Left renal cortex interstitium (tissue), 4 donors: Measurements from ENCODE around the gene CDH15. TPM values are rescaled to one million over a fixed set of nuclear protein-coding genes. Genes with fewer than 3 reads are reported as not detected.
"Not testable (repeated sequence)": the region's sequence is repeated elsewhere in the genome, so short reads cannot be mapped to it uniquely, and the experiment has no call there.

Experiments used
- DNase-seq, 4 donors: peaks; one replicate each; pipeline ENCODE4 v3.0.0-alpha.2; 2013; ENCODE audit warnings: low read depth in 4 of 4, low spot score in 2 of 4, missing footprints in 1 of 4
- polyA plus RNA-seq, 4 donors: library from polyadenylated mRNA; unstranded; fragments of 120-200 nt; gene quantifications; one replicate each; pipeline ENCODE4 v1.2.1, GENCODE V29; 2013; ENCODE audit not compliant: insufficient read length in 4 of 4

The CDH15 gene
- polyA plus RNA-seq, 4 donors, result 1.7 to 3.8 (median 2.7) TPM

- peak in 2 of 4 donors; percentile 73 to 75 for DNase-seq
Observed at GRCh38 chr16:89217388-89218191, 46.0 kb downstream of the CDH15 start, which contains the start of gene ZNF778. TSS of gene ZNF778 (plus strand) at chr16:89217703. CDS start at chr16:89221128, 3,425 bp downstream.

- no peak for DNase-seq
Observed at GRCh38 chr16:89219365-89219764, 47.8 kb downstream of the CDH15 start.

- no peak for DNase-seq
Observed at GRCh38 chr16:89221604-89222003, 50.1 kb downstream of the CDH15 start.

- DNase-seq, result no peak
Observed at GRCh38 chr16:89222931-89223330, 51.4 kb downstream of the CDH15 start.

GRCh38 chr16:89224665-89225064, 53.1 kb downstream of the CDH15 start:
- no peak for DNase-seq

- no peak for DNase-seq
Observed at GRCh38 chr16:89230255-89230654, 58.7 kb downstream of the CDH15 start.

- DNase-seq, result no peak
Observed at GRCh38 chr16:89232107-89232506, 60.6 kb downstream of the CDH15 start.

- no peak for DNase-seq
Observed at GRCh38 chr16:89233678-89234490, 62.3 kb downstream of the CDH15 start.

- DNase-seq, result no peak
Observed at GRCh38 chr16:89237733-89238132, 66.2 kb downstream of the CDH15 start.

GRCh38 chr16:89241187-89242007, 69.8 kb downstream of the CDH15 start:
- DNase-seq, result peak in 2 of 4 donors; percentile 60 to 69

- no peak for DNase-seq
Observed at GRCh38 chr16:89242795-89243200, 71.2 kb downstream of the CDH15 start.

GRCh38 chr16:89243664-89244063, 72.1 kb downstream of the CDH15 start:
- DNase-seq, result no peak

- DNase-seq, result not testable (repeated sequence)
Observed at GRCh38 chr16:89244264-89244663, 72.7 kb downstream of the CDH15 start.

GRCh38 chr16:89244754-89245153, 73.2 kb downstream of the CDH15 start:
- no peak for DNase-seq

Other genes with a start within 250 kb of the CDH15 start
- gene CBFA2T3, start 194.5 kb upstream of the CDH15 start, polyA plus RNA-seq, result 1 to 10 TPM; 1.8 to 3.6 (median 3.5) TPM
- gene ACSF3, start 77.9 kb upstream of the CDH15 start, polyA plus RNA-seq, result 10 to 100 TPM; 27.6 to 37.9 (median 33.5) TPM
- gene SLC22A31, start 28.8 kb downstream of the CDH15 start, polyA plus RNA-seq, result 1 to 10 TPM in 1 of 4 donors, under 1 TPM in 3; 0.21 to 1.2 (median 0.60) TPM
- gene ZNF778, start 46.0 kb downstream of the CDH15 start, polyA plus RNA-seq, result 1 to 10 TPM; 4.6 to 6.3 (median 6.1) TPM